GM18858 (cell line): ENCODE data around the gene SFXN2.
A peak's percentile ranks its signal among the peaks of the same experiment; 100 is the strongest.
"Not testable (repeated sequence)": the region's sequence is repeated elsewhere in the genome, so short reads cannot be mapped to it uniquely, and the experiment has no call there.

Source experiments
- ATAC-seq: cut with Tn5 transposase; IDR thresholded peaks from one replicate; pipeline ENCODE4 v1.9.1; 2021; ENCODE audit not compliant: unreplicated experiment

Gene SFXN2

GRCh38 chr10:102718220-102718619, 3.8 kb downstream of the SFXN2 start:
- ATAC-seq, result no peak

DNA sequence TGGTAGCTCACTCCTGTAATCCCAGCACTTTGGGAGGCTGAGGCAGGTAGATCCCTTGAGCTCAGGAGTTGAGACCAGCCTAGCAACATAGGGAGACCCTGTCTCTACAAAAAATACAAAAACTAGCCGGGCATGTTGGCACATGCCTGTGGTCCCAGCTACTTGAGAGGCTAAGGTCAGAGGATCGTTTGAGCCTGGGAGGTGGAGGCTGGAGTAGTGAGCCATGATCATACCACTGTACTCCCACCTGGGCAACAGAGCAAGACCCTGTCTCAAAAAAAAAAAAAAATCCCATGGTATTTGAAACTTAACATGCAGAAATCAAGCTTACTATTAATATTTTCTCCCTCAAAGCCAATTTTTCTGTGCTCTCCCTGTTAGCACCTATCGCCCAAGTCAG, 5.9 kb downstream of the SFXN2 start:
- no peak for ATAC-seq

DNA sequence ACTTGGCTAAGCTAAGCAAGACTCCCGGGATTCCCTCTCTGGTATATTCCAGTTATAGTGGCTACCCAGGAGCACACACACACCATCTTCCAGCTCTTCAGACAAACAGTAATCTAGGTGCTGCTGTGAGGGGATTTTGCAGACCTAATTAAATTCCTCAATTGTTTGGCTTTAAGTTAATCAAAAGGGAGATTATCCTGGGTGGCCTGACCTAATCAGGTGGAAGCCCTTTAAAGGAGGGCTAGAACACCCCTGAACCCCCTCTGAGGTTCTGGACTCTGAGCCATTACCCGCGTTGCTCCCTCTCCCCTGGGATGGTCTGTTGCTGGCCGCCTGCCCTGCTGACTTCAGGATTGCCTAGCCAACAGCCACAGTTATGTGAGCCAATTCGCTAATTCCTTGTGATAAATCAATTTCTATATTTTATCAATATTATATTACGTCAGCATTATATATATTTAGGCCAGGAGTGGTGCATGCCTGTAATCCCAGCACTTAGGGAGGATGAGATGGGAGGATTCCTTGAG, 6.4 kb downstream of the SFXN2 start:
- ATAC-seq, result no peak

DNA sequence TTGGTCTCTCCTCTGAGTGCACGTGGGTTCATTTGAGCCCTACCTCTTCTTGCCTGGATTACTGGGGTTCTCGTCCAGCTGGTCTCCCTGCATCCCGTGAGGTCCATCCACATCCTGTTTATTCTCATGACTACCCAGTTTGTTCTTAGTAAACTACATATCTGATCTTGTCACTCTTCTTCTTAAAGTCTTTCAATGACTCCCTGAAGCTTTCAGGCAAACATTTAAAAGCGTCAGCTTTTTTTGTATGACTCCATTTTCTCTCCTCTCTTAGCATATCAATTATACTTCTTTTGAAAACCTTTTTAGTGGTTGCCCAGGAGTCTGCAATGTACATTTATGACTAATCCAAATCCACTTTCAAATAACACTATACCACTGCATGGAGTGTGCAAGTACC, 7.5 kb downstream of the SFXN2 start:
- no peak for ATAC-seq

GRCh38 chr10:102723989-102724388, 9.6 kb downstream of the SFXN2 start:
- ATAC-seq, result no peak

DNA sequence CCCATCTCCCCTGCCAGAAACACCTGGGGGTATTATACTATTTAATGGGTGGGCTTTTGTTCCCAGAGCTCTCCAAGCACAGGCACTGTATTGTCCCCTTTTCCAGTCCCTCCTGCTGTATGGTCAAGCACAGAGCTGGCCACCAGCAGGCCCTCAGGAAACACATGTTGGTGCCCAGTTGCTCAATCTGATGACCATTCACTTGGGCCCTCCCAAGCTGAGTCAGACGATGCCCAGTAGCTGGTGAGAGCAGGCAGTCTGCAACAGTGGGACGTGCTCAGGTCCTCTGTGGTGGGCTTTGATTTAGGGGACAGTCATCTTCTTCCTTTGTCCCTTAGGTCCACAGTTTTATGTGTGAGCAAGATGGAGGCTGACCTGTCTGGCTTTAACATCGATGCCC, 11.8 kb downstream of the SFXN2 start:
- ATAC-seq, result no peak

DNA sequence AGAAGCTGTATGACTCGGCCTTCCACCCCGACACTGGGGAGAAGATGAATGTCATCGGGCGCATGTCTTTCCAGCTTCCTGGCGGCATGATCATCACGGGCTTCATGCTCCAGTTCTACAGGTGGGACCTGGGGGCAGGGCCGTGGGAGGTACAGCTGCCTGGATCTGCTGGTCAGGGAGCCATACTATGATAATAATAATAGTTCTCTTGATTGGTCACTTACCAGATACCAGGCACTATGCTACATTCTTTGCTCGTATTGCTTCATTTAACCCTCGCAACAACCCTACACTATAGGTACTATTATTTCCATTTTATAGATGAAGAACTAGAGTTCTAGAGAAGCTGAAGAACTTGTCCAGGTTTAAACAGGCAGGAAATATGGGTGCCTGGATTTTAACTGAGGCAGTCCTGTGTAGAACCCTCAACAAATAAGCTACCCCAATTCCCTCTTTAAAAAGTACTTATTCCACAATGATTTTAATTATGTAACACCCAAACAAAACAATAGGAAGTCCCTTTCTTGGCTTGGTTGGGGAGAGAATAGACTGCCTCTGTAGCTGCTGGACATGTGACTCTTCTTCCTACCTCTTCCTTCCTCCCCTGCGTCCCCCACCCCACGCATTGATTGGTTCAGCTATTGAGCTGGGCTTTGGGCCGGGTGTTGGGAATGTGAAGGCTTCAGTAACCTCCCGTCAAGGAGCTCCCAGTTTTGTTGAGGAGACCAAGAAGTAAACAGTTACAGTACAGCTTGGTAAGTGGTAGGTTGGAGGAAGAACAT, 12.8 kb downstream of the SFXN2 start:
- ATAC-seq, result no peak

DNA sequence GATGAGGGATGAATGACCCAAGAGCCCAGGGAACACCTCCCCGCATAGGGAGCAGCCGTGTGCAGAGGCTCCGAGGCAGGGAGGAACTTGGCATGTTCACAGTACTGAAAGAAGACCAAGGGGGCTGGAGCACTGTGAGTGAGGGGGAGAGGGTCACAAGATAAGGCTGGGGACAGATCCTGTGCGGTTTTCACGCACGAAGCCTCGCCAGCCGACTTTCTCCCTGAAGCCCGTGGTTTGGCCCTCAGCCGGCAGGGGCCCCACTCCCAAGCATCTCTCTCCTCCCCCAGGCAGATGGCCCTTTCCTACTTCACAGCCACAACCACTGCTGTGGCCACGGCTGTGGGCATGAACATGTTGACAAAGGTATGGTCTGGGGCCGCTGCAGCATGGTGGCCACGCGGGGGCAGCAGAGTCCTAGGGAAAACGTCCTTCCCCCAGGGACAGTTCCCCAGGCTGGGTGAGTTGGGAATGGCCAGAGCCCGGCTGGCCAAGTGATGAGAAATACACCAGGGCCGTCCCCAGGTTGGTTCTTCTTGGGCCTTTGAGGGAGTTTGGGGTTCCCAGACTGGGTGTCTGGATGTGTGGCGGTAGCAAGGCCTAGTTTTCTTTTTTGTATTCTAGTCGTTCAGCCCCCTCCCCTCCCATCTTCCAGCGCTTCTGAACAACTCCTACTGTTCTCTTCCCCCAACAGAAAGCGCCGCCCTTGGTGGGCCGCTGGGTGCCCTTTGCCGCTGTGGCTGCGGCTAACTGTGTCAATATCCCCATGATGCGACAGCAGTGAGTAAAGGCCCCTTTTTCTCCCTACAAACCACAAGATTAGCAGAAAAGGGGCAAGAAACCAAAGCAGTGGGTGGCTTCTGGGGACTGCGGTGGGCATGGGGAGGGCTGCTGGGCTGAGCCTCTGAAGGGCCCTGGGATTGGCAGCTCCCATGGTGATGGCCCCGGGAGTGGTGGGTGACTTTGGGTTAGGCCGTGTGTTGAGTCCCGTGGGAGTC, 14.9 kb downstream of the SFXN2 start:
- ATAC-seq, result no peak

GRCh38 chr10:102731222-102731800, 16.9 kb downstream of the SFXN2 start:
- ATAC-seq, result no peak

DNA sequence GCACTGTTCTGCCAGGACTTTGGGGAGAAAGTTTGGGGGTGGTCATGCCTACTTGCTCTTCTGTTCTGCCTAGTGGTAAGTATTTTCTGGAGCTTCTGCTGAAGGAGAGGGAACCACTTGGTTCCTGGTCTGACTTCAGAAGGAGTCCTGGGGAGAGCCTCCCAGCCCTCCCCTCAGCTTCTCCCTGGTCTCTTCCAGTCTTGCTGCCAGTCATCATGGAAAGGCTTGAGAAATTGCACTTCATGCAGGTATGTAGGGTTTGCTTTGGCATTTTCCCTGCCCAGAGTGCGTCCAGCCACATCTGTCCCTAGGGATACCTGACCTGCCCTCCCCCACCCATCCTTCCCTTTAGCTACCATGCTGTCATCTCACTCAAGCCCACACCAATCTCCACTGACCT, 18.2 kb downstream of the SFXN2 start:
- no peak for ATAC-seq

- ATAC-seq, result no peak
Observed at GRCh38 chr10:102735065-102735562, 20.7 kb downstream of the SFXN2 start.

DNA sequence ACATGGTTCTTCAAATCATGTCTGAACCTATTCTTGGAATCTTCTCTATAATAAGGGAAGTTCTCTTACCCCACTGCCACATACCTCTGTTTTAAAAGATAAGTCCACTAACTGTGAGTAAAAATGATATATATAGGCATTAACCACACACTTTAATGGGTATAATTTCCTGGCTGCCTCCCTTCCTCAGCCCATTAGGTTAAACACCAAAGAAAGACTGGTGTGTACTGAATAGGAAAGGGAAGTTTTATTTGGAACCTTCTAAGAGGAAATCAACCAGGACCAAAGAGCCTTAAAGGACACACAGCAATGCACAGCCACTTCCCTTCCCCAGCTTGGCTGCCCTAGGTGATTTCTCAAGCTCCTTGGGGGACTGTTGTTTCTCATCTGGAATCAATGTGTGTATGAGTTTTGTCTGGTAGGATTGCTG, 24.3 kb downstream of the SFXN2 start:
- ATAC-seq, result no peak

DNA sequence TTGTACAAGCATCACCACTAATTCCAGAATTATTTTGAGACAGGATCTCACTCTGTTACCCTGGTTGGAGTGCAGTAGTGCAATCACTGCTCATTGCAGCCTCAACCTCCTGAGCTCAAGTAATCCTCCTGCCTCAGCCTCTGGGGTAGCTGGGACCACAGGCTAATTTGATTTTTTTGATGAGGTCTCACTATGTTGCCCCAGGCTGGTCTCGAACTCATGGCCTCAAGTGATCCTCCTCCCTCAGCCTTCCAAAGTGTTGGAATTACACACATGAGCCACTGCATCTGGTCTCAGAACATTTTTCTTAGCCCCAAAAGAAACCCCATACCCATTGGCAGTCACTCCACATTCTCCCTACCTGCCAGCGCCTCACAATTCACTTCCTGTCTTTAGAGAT, 25.8 kb downstream of the SFXN2 start:
- no peak for ATAC-seq

DNA sequence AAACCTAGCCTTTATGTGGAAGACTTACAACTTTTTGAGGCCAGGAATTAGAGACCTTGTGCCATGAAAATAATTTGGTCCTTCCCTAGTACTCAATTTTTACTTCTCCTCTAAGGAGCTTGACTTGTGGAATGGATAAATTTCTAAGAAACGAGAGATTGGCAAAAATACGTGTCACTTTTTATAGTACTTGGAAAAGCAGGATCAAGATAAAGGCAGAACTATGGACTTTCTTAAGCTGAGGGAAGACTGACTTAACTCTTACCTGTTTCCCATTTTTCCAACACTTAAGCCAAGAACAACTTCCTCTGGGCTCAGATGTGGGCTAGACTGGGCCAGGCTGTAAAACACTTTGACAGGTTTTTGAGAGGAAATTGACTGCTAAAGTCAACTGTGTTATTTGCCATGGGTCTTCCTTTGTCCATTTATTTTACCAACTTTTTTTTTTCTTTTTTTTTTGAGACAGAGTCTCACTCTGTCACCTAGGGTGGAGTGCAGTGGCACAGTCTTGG, 27.3 kb downstream of the SFXN2 start:
- no peak for ATAC-seq

DNA sequence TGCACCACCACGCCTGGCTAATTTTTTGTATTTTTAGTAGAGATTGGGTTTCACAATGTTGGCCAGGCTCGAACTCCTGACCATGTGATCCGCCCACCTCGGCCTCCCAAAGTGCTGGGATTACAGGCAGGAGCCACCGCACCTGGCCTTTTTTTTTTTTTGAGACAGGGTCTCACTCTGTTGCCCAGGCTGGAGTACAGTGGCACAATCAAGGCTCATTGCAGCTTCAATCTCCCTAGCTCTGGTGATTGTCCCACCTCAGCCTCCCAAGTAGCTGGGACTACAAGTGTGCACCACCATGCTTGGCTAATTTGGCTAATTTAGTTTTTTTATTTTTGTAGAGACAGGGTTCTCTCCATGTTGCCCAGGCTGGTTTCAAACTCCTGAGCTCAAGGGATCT, 27.9 kb downstream of the SFXN2 start:
- ATAC-seq, result not testable (repeated sequence)

- ATAC-seq, result no peak
Observed at GRCh38 chr10:102743078-102743587, 28.7 kb downstream of the SFXN2 start.

- ATAC-seq, result peak; percentile 95
Observed at GRCh38 chr10:102743588-102744373, 29.3 kb downstream of the SFXN2 start, which contains the start of gene WBP1L. Gene WBP1L, plus strand, starts transcription at chr10:102743948. Its CDS starts 106 bp downstream, at chr10:102744054.

GRCh38 chr10:102744374-102745051, 30.1 kb downstream of the SFXN2 start:
- ATAC-seq, result no peak

- ATAC-seq, result no peak
Observed at GRCh38 chr10:102745157-102745556, 30.7 kb downstream of the SFXN2 start.
